ENCODE results near the gene DLK1. TPM values are rescaled to one million over a fixed set of nuclear protein-coding genes. Genes with fewer than 3 reads are reported as not detected.

Gene DLK1
- total and polyA plus RNA-seq, 4 donors, result 0.05 to 9.9 (median 1.2) TPM; not detected in 1

- peaks cover 0 to 7% (median 0%) of the 10 kb centered on the region in 4 donors for H3K9me3 ChIP-seq (ENCODE audit: control insufficient read depth in 4 of 4, insufficient read depth in 3 of 4, low read length in 3 of 4)
- DNase-seq (no peak), ATAC-seq (ENCODE audit: insufficient read depth, low FRiP score) (no peak)
- H3K36me3 ChIP-seq (ENCODE audit: control insufficient read depth in 4 of 4, insufficient read depth in 4 of 4, low read length in 4 of 4), result no peaks in the 10 kb centered on the region
- 80 to 84% methylated on average over 18 of the region's 18 CpGs for WGBS, 2 donors
- no peak overlapping the region for H3K4me3 ChIP-seq
- H3K27me3 ChIP-seq (ENCODE audit: control insufficient read depth in 3 of 3, insufficient read depth in 3 of 3, low read length in 2 of 3), result peaks cover 0 to 4% (median 0%) of the 10 kb centered on the region in 3 donors
- peaks cover 0 to 9% (median 4%) of the 10 kb centered on the region in 5 donors for H3K4me1 ChIP-seq (ENCODE audit: control insufficient read depth in 5 of 5, insufficient read depth in 5 of 5, low read length in 5 of 5)
- no peak for TF ChIP-seq CTCF (IDR thresholded peaks at IDR 0.05; ENCODE audit: control extremely low read depth, extremely low read depth)
- H3K27ac ChIP-seq (ENCODE audit: low read depth in 1 of 2, low read length in 1 of 2), result no peak overlapping the region
- H3K9ac ChIP-seq (ENCODE audit: insufficient read depth in 1 of 2, low read length in 2 of 2), result no peak overlapping the region
Observed at GRCh38 chr14:100710826-100711462, 15.7 kb upstream of the DLK1 start.

- ATAC-seq (ENCODE audit: insufficient read depth, low FRiP score), result no peak
- H3K4me1 ChIP-seq (ENCODE audit: control insufficient read depth in 5 of 5, insufficient read depth in 5 of 5, low read length in 5 of 5), result peaks cover 0 to 9% (median 4%) of the 10 kb centered on the region in 5 donors
- DNase-seq, result no peak
- no peak overlapping the region for H3K9ac ChIP-seq (ENCODE audit: insufficient read depth in 1 of 2, low read length in 2 of 2)
- no peak for TF ChIP-seq CTCF (IDR thresholded peaks at IDR 0.05; ENCODE audit: control extremely low read depth, extremely low read depth)
- H3K36me3 ChIP-seq (ENCODE audit: control insufficient read depth in 4 of 4, insufficient read depth in 4 of 4, low read length in 4 of 4), result no peaks in the 10 kb centered on the region
- WGBS, 2 donors, result 32 to 61% methylated on average over 12 of the region's 12 CpGs
- peaks cover 0 to 12% (median 0%) of the 10 kb centered on the region in 4 donors for H3K9me3 ChIP-seq (ENCODE audit: control insufficient read depth in 4 of 4, insufficient read depth in 3 of 4, low read length in 3 of 4)
- no peak overlapping the region for H3K4me3 ChIP-seq
- peaks cover 0 to 4% (median 0%) of the 10 kb centered on the region in 3 donors for H3K27me3 ChIP-seq (ENCODE audit: control insufficient read depth in 3 of 3, insufficient read depth in 3 of 3, low read length in 2 of 3)
- no peak overlapping the region for H3K27ac ChIP-seq (ENCODE audit: low read depth in 1 of 2, low read length in 1 of 2)
Observed at GRCh38 chr14:100711493-100711892, 15.2 kb upstream of the DLK1 start.

GRCh38 chr14:100712490-100712889 lies 14.2 kb upstream of the DLK1 start:
- no peak for TF ChIP-seq CTCF (IDR thresholded peaks at IDR 0.05; ENCODE audit: control extremely low read depth, extremely low read depth)
- WGBS, 2 donors, result 74 to 82% methylated on average over 7 of the region's 7 CpGs
- no peak overlapping the region for H3K27ac ChIP-seq (ENCODE audit: low read depth in 1 of 2, low read length in 1 of 2)
- DNase-seq (no peak), ATAC-seq (ENCODE audit: insufficient read depth, low FRiP score) (no peak)
- peaks cover 0 to 10% (median 0%) of the 10 kb centered on the region in 4 donors for H3K9me3 ChIP-seq (ENCODE audit: control insufficient read depth in 4 of 4, insufficient read depth in 3 of 4, low read length in 3 of 4)
- no peaks in the 10 kb centered on the region for H3K36me3 ChIP-seq (ENCODE audit: control insufficient read depth in 4 of 4, insufficient read depth in 4 of 4, low read length in 4 of 4)
- peaks cover 0 to 9% (median 4%) of the 10 kb centered on the region in 5 donors for H3K4me1 ChIP-seq (ENCODE audit: control insufficient read depth in 5 of 5, insufficient read depth in 5 of 5, low read length in 5 of 5)
- no peak overlapping the region for H3K4me3 ChIP-seq
- no peak overlapping the region for H3K9ac ChIP-seq (ENCODE audit: insufficient read depth in 1 of 2, low read length in 2 of 2)
- H3K27me3 ChIP-seq (ENCODE audit: control insufficient read depth in 3 of 3, insufficient read depth in 3 of 3, low read length in 2 of 3), result peaks cover 0 to 4% (median 0%) of the 10 kb centered on the region in 3 donors

Measured in lung (tissue), 12 donors.